C4-2B (cell line): Measurements from ENCODE around the gene SEC23IP.

Source experiments
- ZFX ChIP-seq: fragments of 450-650 bp; IDR thresholded peaks from 2 replicates; pipeline ENCODE4 v1.6.1; 2017
- TF ChIP-seq, protein P1 (sequence below): fragments of 450-650 bp; conservative IDR thresholded peaks from 2 replicates; pipeline ENCODE4 v1.5.1; 2017; ENCODE audit warnings: mild to moderate bottlenecking

DNA sequence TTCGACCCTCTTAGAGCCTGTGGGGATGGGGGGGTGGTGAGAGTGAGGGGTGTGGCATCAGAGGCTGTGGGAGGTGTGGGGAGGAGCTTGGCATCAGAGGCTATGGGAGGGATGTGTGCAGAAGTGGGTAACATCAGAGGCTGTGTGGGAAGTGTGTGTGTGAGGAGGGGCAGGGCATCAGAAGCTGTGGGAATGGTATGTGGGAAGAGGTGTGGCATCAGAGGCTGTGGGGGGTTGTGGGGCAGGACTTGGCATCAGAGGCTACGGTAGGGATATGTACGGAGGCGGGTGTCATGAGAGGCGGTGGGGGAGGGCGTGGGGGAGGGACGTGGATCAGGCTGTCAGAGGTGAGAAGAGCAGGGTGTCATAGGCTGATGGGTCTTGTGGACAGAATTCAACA lies 97.4 kb downstream of the SEC23IP start:
- TF ChIP-seq, protein P1, sequence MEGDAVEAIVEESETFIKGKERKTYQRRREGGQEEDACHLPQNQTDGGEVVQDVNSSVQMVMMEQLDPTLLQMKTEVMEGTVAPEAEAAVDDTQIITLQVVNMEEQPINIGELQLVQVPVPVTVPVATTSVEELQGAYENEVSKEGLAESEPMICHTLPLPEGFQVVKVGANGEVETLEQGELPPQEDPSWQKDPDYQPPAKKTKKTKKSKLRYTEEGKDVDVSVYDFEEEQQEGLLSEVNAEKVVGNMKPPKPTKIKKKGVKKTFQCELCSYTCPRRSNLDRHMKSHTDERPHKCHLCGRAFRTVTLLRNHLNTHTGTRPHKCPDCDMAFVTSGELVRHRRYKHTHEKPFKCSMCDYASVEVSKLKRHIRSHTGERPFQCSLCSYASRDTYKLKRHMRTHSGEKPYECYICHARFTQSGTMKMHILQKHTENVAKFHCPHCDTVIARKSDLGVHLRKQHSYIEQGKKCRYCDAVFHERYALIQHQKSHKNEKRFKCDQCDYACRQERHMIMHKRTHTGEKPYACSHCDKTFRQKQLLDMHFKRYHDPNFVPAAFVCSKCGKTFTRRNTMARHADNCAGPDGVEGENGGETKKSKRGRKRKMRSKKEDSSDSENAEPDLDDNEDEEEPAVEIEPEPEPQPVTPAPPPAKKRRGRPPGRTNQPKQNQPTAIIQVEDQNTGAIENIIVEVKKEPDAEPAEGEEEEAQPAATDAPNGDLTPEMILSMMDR, result no peak
- no peak for TF ChIP-seq ZFX
